GM12872 (cell line): ENCODE results near the gene ATP2C2.

Source experiments
- TF ChIP-seq, protein P1 (sequence below): IDR thresholded peaks from 3 replicates; pipeline ENCODE4 v1.5.1; 2011; ENCODE audit warnings: low read depth, mild to moderate bottlenecking, low read length, moderate library complexity; ENCODE audit not compliant: insufficient read depth

Gene ATP2C2

DNA sequence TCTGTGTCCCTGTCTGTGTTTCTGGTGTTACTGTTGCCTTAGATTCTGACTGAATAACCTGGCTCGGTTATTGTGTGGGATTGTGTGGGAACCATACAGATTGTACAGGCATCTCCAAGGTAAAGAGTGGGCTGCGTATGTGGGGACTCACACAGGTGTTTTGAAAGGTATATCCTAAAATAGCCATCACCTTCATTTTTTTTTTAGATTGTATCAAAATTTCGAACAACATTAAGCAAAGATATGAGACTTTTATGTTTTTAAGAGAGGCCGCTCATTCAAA is 53.5 kb downstream of the ATP2C2 start:
- TF ChIP-seq, protein P1, sequence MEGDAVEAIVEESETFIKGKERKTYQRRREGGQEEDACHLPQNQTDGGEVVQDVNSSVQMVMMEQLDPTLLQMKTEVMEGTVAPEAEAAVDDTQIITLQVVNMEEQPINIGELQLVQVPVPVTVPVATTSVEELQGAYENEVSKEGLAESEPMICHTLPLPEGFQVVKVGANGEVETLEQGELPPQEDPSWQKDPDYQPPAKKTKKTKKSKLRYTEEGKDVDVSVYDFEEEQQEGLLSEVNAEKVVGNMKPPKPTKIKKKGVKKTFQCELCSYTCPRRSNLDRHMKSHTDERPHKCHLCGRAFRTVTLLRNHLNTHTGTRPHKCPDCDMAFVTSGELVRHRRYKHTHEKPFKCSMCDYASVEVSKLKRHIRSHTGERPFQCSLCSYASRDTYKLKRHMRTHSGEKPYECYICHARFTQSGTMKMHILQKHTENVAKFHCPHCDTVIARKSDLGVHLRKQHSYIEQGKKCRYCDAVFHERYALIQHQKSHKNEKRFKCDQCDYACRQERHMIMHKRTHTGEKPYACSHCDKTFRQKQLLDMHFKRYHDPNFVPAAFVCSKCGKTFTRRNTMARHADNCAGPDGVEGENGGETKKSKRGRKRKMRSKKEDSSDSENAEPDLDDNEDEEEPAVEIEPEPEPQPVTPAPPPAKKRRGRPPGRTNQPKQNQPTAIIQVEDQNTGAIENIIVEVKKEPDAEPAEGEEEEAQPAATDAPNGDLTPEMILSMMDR: no peak

DNA sequence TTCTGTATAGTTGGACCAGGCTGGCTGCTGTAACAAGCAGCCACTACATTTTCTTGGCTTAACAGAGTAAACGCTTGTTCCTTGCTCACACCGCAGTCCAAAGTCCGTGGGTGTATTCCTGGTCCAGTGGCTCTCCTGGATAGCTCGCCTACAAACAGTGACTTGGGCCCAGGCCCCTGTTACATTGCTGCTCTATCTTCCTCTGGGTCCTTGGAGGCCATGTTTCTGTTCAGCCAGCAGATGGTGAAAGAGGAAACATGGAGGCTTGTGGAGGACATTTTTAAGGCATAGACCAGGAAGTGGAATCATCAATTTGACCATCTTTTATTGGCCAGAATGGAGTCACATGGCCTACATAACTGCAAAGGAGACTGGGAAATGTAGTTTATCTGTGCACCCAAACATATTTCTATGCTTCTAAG is 55.1 kb downstream of the ATP2C2 start:
- TF ChIP-seq, protein P1: no peak

DNA sequence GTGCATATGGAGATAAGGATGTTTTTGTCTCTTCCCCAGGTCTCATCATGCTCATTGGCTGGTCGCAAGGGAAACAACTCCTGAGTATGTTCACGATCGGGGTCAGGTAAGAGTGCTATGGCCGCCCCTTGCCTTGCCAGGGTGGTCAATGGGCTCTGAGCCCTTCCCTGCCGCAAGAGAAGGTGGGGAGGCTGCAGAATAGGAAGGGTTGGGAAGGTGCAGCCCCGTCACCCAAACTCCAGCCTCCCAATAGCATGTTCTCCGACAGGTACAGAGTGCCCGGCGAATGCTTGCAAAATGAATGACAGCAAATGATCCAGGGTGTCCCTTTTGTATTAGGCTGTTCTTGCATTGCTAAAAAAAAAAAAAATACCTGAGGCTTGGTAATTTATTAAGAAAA is 57.4 kb downstream of the ATP2C2 start:
- TF ChIP-seq, protein P1: no peak

DNA sequence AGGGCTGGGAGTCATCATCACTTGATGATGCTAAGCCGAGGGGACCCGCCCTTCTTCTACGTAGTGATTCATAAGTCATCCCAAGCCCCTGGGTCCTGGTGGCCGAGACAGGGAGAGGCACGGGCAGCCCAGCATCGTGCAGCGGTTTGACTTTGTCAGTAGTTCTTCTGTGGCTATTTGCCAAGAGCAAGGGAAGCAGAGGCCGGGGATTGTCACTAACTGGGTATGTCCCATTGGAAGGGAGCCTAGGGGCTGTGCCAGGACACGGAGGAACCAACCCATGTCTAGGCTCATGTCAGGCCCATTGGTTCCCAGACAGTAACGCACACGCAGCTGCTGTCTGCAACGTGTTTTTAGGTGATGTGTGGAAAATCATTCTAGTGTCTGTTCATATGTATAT is 58.5 kb downstream of the ATP2C2 start:
- TF ChIP-seq, protein P1: no peak

DNA sequence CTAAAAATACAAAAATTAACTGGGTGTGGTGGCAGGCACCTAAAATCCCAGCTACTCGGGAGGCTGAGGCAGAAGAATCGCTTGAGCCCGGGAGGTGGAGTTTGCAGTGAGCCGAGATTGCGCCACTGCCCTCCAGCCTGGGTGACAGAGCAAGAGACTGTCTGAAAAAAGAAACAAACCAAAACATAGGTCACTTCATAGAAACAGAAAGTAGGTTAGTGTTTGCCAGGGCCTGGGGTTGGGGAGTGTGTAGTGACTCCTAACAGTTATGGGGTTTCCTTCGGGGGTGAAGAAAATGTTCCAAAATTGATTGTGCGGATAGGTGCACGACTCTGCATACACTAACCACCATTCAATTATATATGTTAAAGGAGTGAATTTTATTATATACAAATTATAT is 59.2 kb downstream of the ATP2C2 start:
- TF ChIP-seq, protein P1: no peak

DNA sequence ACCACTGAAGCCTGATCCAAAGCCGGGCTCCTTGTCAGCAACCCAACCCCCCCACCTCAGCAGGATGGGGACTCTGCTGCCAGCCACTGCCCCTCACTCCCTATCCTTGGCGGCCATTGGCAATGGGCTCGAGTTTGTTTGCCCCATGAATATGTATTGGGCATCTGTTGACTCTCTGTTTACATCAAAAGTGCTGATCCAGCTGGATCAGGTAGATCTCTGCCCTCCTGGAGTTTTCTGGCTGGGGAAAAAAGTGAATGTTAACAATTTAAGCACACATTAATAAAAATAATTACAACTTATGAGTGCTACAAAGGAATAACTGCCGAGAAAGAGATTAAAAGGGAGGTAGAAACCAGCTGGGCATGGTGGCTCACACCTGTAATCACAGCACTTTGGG is 62.5 kb downstream of the ATP2C2 start:
- TF ChIP-seq, protein P1: no peak

DNA sequence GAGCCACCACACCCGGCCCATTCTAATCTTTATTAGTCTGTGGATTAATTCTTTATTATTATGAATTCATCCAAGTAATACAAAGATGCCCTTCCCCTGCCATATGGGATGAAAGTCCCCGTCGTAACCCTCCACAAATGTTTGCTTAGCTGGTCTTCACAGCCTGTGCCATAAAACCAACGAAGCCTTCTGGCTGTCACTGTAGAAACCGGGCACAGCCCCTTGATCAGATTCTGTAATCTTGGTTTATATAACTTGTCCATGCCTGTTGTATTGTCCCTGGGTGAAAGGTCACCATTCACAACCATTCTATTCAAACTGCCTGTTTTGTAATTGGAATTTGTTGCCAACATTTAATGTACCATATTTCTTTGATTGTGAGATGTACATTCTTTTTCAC is 66.5 kb downstream of the ATP2C2 start:
- TF ChIP-seq, protein P1: no peak

DNA sequence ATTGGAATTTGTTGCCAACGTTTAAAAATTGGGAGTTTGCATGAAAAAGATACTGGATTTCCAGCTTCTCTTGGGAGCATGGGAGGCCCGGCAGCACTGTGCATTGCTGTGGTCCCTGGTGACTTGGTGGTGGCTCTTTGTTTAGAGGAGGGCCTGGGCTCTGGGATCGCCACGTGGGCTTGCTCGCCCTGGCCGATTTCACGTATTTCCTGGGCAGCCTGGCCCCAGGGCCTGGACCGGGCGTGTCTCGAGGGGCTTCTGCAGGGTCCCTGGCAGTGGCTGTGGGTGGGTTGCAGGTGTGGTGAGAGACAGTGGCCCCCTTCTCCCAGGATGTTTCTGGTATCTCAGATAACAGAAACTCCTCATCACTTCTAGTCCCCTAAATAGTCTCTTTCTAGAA is 67.9 kb downstream of the ATP2C2 start:
- TF ChIP-seq, protein P1: no peak
